GM12865 (cell line): ENCODE data around the gene ARL1.

ENCODE experiments used
- DNase-seq: peaks from one replicate; pipeline ENCODE4 v3.0.0; 2010; ENCODE audit warnings: low read depth
- H3K4me3 ChIP-seq: 2 replicates; pipeline ENCODE4 v1.5.1; 2011; ENCODE audit warnings: mild to moderate bottlenecking, low read depth, low read length, control low read depth
- CTCF ChIP-seq: IDR thresholded peaks from 2 replicates; pipeline ENCODE4 v1.5.1; 2011; ENCODE audit warnings: low read length, control low read depth, low read depth, inconsistent platforms; ENCODE audit not compliant: insufficient read depth; ENCODE audit errors: missing control alignments

Gene ARL1

GRCh38 chr12:101407436-101408345 lies at the start of gene ARL1:
Gene ARL1 (minus strand): TSS chr12:101407772. CDS start chr12:101407645, 127 bp downstream.
- peak; percentile 92 for DNase-seq
- TF ChIP-seq CTCF: no peak

GRCh38 chr12:101455685-101456084 lies 48.1 kb upstream of the ARL1 start:
- no peak overlapping the region for H3K4me3 ChIP-seq
- no peak for TF ChIP-seq CTCF
- no peak for DNase-seq

More at GRCh38 chr12:101407436-101408345, at the start of gene ARL1:
- peak within 1 kb of the TSS; percentile 92 for H3K4me3 ChIP-seq

- no peak for TF ChIP-seq CTCF
- no peak for DNase-seq
- H3K4me3 ChIP-seq: no peak overlapping the region
These were observed 34.1 kb upstream of the ARL1 start for GRCh38 chr12:101441461-101442224.

GRCh38 chr12:101439236-101439635 lies 31.7 kb upstream of the ARL1 start:
- no peak for TF ChIP-seq CTCF
- DNase-seq: no peak
- no peak overlapping the region for H3K4me3 ChIP-seq

GRCh38 chr12:101436136-101436535 lies 28.6 kb upstream of the ARL1 start:
- H3K4me3 ChIP-seq: no peak overlapping the region
- no peak for DNase-seq
- TF ChIP-seq CTCF: no peak

GRCh38 chr12:101430456-101430855 lies 22.9 kb upstream of the ARL1 start:
- H3K4me3 ChIP-seq: no peak overlapping the region
- DNase-seq: no peak
- TF ChIP-seq CTCF: no peak
